CD14-positive monocyte (primary cell): ENCODE results near the gene FBXO11. TPM values are rescaled to one million over a fixed set of nuclear protein-coding genes. Genes with fewer than 3 reads are reported as not detected.

Source experiments
- DNase-seq, 3 donors: peaks; one replicate each; pipeline ENCODE4 v3.0.0-alpha.2; 2011 to 2022
- H2AFZ ChIP-seq: 2 replicates; pipeline ENCODE4 v1.6.0; 2012; ENCODE audit warnings: mild to moderate bottlenecking, low read depth, low read length, inconsistent platforms; ENCODE audit not compliant: insufficient read depth, poor library complexity, severe bottlenecking
- H3K27ac ChIP-seq, 2 donors: 1 replicate in 1 of 2; 2 replicates in 1 of 2; pipeline ENCODE4 v1.5.1; 2012 to 2013; ENCODE audit warnings: low read length in 2 of 2, control low read depth in 1 of 2, inconsistent platforms in 1 of 2, low read depth in 1 of 2, mild to moderate bottlenecking in 1 of 2
- H3K27me3 ChIP-seq, 2 donors: one replicate each; pipeline versions ENCODE4 v1.6.0 to v1.6.1; 2011 to 2013; ENCODE audit warnings: low read length in 2 of 2; ENCODE audit not compliant: control insufficient read depth in 2 of 2, insufficient read depth in 2 of 2
- H3K36me3 ChIP-seq, 2 donors: replicated peaks in 1 of 2; 1 replicate in 1 of 2; 2 replicates in 1 of 2; pipeline versions ENCODE4 v1.5.1 to v1.6.1; 2012 to 2013; ENCODE audit warnings: low read length in 2 of 2, control low read depth in 1 of 2, inconsistent platforms in 1 of 2, mild to moderate bottlenecking in 1 of 2; ENCODE audit not compliant: insufficient read depth in 2 of 2, control insufficient read depth in 1 of 2
- H3K4me1 ChIP-seq, 2 donors: 1 replicate in 1 of 2; 2 replicates in 1 of 2; pipeline versions ENCODE4 v1.5.1 to v1.6.1; 2012 to 2013; ENCODE audit warnings: low read length in 2 of 2, control low read depth in 1 of 2, inconsistent platforms in 1 of 2, mild to moderate bottlenecking in 1 of 2, moderate library complexity in 1 of 2; ENCODE audit not compliant: insufficient read depth in 2 of 2, control insufficient read depth in 1 of 2
- H3K4me2 ChIP-seq: replicated peaks from 2 replicates; pipeline ENCODE3; 2012; ENCODE audit warnings: low read length, moderate library complexity, mild to moderate bottlenecking; ENCODE audit not compliant: poor library complexity, severe bottlenecking; ENCODE audit errors: extremely low read depth
- H3K4me3 ChIP-seq, 3 experiments: fragments of 200-600 bp in 1 of 3; sonication (generic) in 1 of 3; replicated peaks in 1 of 3; 1 replicate in 2 of 3; 2 replicates in 1 of 3; pipeline ENCODE4 v1.5.1; 2011 to 2013; ENCODE audit warnings: low read length in 3 of 3, mild to moderate bottlenecking in 3 of 3, control low read depth in 2 of 3, low read depth in 2 of 3, inconsistent platforms in 1 of 3, moderate library complexity in 1 of 3
- H3K79me2 ChIP-seq: 2 replicates; pipeline ENCODE4 v1.6.0; 2012; ENCODE audit warnings: mild to moderate bottlenecking, control low read depth, inconsistent platforms, low read length, moderate library complexity; ENCODE audit not compliant: insufficient read depth
- H3K9ac ChIP-seq: 2 replicates; pipeline ENCODE4 v1.6.0; 2017; ENCODE audit warnings: low read length, mild to moderate bottlenecking; ENCODE audit not compliant: insufficient read depth, poor library complexity, severe bottlenecking
- H3K9me3 ChIP-seq, 2 donors: replicated peaks in 1 of 2; 1 replicate in 1 of 2; 2 replicates in 1 of 2; pipeline versions ENCODE4 v1.5.1 to v1.6.1; 2012 to 2013; ENCODE audit warnings: low read length in 2 of 2, control low read depth in 1 of 2; ENCODE audit not compliant: control insufficient read depth in 1 of 2, insufficient read depth in 1 of 2
- H4K20me1 ChIP-seq: 2 replicates; pipeline ENCODE4 v1.6.0; 2012; ENCODE audit warnings: mild to moderate bottlenecking, low read length, control low read depth, moderate library complexity; ENCODE audit not compliant: insufficient read depth
- H3K27ac Mint-ChIP-seq, 7 donors: one replicate each; pipeline ENCODE4 v1.8.0; 2020; ENCODE audit warnings: mild to moderate bottlenecking in 7 of 7, mixed read lengths in 7 of 7, moderate library complexity in 6 of 7, inconsistent platforms in 2 of 7
- H3K27me3 Mint-ChIP-seq, 3 donors: one replicate each; pipeline ENCODE4 v1.8.0; 2021 to 2022; ENCODE audit warnings: low read depth in 3 of 3, mild to moderate bottlenecking in 3 of 3, mixed read lengths in 3 of 3, moderate library complexity in 3 of 3, inconsistent platforms in 1 of 3
- H3K36me3 Mint-ChIP-seq, 2 donors: one replicate each; pipeline ENCODE4 v1.8.0; 2020; ENCODE audit warnings: mixed read lengths in 2 of 2, inconsistent platforms in 1 of 2, mild to moderate bottlenecking in 1 of 2
- H3K4me1 Mint-ChIP-seq: one replicate; pipeline ENCODE4 v1.8.0; 2020; ENCODE audit warnings: mild to moderate bottlenecking, mixed read lengths
- H3K4me3 Mint-ChIP-seq, 2 donors: one replicate each; pipeline ENCODE4 v1.8.0; 2020; ENCODE audit warnings: mild to moderate bottlenecking in 2 of 2, mixed read lengths in 2 of 2, moderate library complexity in 1 of 2
- H3K9me3 Mint-ChIP-seq, 7 donors: one replicate each; pipeline ENCODE4 v1.8.0; 2020 to 2022; ENCODE audit warnings: mixed read lengths in 7 of 7, mild to moderate bottlenecking in 6 of 7, moderate library complexity in 6 of 7, inconsistent platforms in 2 of 7
- WGBS: methylation state at CpG from one replicate; pipeline ENCODE4 v1.1.5; 2013; ENCODE audit warnings: missing lambda C conversion rate; ENCODE audit not compliant: insufficient coverage; 5-methylcytosine and 5-hydroxymethylcytosine counted together
- intact Hi-C, 2 donors: fragments of 100-400 bp; cut with micrococcal nuclease; formaldehyde crosslinking; loops; one replicate each; pipeline versions ENCODE4 v1.15.0 to v1.15.1; 2023
- polyA plus RNA-seq, 3 donors: library from polyadenylated mRNA; depleted of rRNA in 1 of 3; unstranded in 2 of 3; stranded (reverse) in 1 of 3; fragments of 300-500 nt in 2 of 3; fragments of >200 nt in 1 of 3; fragmentation: Illumina TruSeq in 2 of 3; gene quantifications; 1 replicate in 2 of 3; 2 replicates in 1 of 3; pipeline ENCODE4 v1.2.3, GENCODE V29; 2012 to 2021
- TF ChIP-seq, protein P1 (sequence below): fragments of 200-600 bp; IDR thresholded peaks from one replicate; pipeline ENCODE4 v1.8.0; 2022; ENCODE audit warnings: antibody characterized with exemption, mild to moderate bottlenecking

Gene FBXO11
- polyA plus RNA-seq, 3 donors: 2.2 to 51.3 (median 4.6) TPM

DNA sequence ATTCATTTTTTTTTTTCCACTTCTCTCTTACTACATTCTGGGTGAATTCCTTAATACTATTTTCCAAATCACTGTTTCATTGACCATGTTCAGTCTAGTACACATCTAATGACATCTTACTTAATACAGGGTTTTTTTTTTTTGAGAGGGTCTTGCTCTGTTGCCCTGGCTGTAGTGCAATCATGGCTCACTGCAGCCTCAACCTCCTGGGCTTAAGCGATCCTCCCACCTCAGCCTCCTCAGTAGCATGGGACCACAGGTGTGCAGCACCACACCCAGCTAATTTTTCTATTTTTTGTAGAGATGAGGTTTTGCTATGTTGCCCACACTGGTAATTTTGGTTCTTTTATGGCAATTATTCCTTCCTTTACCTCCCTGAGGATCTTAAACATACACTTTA lies 29.4 kb downstream of the FBXO11 start:
- intact Hi-C loops: no loop called here
- peaks cover 0 to 2% (median 0%) of the 10 kb centered on the region in 3 donors for H3K27me3 Mint-ChIP-seq
- H3K27me3 ChIP-seq: no peaks in the 10 kb centered on the region
- H3K4me3 ChIP-seq: no peak overlapping the region
- H3K9me3 ChIP-seq: no peaks in the 10 kb centered on the region
- H4K20me1 ChIP-seq: peaks cover 100% of the 10 kb centered on the region
- WGBS: no CpG with 5 or more reads among the region's 1 CpG
- no peak overlapping the region for H2AFZ ChIP-seq
- peaks cover 22 to 41% of the 10 kb centered on the region in 2 donors for H3K36me3 Mint-ChIP-seq
- TF ChIP-seq, protein P1, sequence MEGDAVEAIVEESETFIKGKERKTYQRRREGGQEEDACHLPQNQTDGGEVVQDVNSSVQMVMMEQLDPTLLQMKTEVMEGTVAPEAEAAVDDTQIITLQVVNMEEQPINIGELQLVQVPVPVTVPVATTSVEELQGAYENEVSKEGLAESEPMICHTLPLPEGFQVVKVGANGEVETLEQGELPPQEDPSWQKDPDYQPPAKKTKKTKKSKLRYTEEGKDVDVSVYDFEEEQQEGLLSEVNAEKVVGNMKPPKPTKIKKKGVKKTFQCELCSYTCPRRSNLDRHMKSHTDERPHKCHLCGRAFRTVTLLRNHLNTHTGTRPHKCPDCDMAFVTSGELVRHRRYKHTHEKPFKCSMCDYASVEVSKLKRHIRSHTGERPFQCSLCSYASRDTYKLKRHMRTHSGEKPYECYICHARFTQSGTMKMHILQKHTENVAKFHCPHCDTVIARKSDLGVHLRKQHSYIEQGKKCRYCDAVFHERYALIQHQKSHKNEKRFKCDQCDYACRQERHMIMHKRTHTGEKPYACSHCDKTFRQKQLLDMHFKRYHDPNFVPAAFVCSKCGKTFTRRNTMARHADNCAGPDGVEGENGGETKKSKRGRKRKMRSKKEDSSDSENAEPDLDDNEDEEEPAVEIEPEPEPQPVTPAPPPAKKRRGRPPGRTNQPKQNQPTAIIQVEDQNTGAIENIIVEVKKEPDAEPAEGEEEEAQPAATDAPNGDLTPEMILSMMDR: no peak
- peaks cover 11% of the 10 kb centered on the region for H3K4me1 Mint-ChIP-seq
- H3K27ac ChIP-seq: no peak overlapping the region
- DNase-seq: no peak
- H3K9ac ChIP-seq: no peak overlapping the region
- H3K27ac Mint-ChIP-seq: peak overlapping the region in 2 of 7 donors; percentile 6 to 51
- H3K79me2 ChIP-seq: peaks cover 100% of the 10 kb centered on the region
- no peaks in the 10 kb centered on the region for H3K9me3 Mint-ChIP-seq
- H3K36me3 ChIP-seq: peaks cover 8 to 39% of the 10 kb centered on the region in 2 donors
- no peaks in the 10 kb centered on the region for H3K4me1 ChIP-seq
- no peak overlapping the region for H3K4me2 ChIP-seq
- H3K4me3 Mint-ChIP-seq: no peak overlapping the region

GRCh38 chr2:47872941-47873340 lies 33.4 kb downstream of the FBXO11 start:
- no peak for DNase-seq
- Histone ChIP-seq H2AFZ (no peak overlapping the region), H3K4me3 (no peak overlapping the region), H4K20me1 (peaks cover 100% of the 10 kb centered on the region), H3K4me2 (no peak overlapping the region), H3K4me1 (peaks cover 0 to 7% of the 10 kb centered on the region in 2 donors), H3K27ac (no peak overlapping the region), H3K9me3 (no peaks in the 10 kb centered on the region), H3K79me2 (peaks cover 100% of the 10 kb centered on the region), H3K9ac (no peak overlapping the region), H3K36me3 (peaks cover 12 to 57% of the 10 kb centered on the region in 2 donors), H3K27me3 (no peaks in the 10 kb centered on the region)
- WGBS: no CpG with 5 or more reads among the region's 2 CpGs
- intact Hi-C loops: no loop called here
- Mint-ChIP-seq H3K9me3 (no peaks in the 10 kb centered on the region), H3K27ac (peak overlapping the region in 2 of 7 donors; percentile 15 to 54), H3K27me3 (peaks cover 0 to 2% (median 0%) of the 10 kb centered on the region in 3 donors), H3K36me3 (peaks cover 29 to 39% of the 10 kb centered on the region in 2 donors), H3K4me1 (peaks cover 28% of the 10 kb centered on the region), H3K4me3 (no peak overlapping the region)
- TF ChIP-seq, protein P1: no peak
